ENCODE data around the gene NKIRAS2.
A peak's percentile ranks its signal among the peaks of the same experiment; 100 is the strongest.
"Not testable (repeated sequence)": the region's sequence is repeated elsewhere in the genome, so short reads cannot be mapped to it uniquely, and the experiment has no call there.

NKIRAS2 gene

GRCh38 chr17:42009170-42009569 lies 10.7 kb upstream of the NKIRAS2 start:
- Histone ChIP-seq H3K4me3 (no peak overlapping the region), H3K27ac (no peak overlapping the region), H3K9me3 (no peaks in the 10 kb centered on the region), H3K4me1 (peaks cover 0 to 67% (median 20%) of the 10 kb centered on the region in 4 donors), H3K27me3 (no peaks in the 10 kb centered on the region), H3K36me3 (peaks cover 0 to 4% (median 0%) of the 10 kb centered on the region in 3 donors)
- no peak for DNase-seq
- intact Hi-C loops (cut with DNase I; ENCODE audit: low total_unique reads): no loop called here
- no peak for TF ChIP-seq CTCF (IDR thresholded peaks at IDR 0.05)

GRCh38 chr17:42010266-42010680 lies 9.6 kb upstream of the NKIRAS2 start:
- intact Hi-C loops (cut with DNase I; ENCODE audit: low total_unique reads); H3K36me3 ChIP-seq; H3K27me3 ChIP-seq; H3K9me3 ChIP-seq; H3K27ac ChIP-seq; H3K4me3 ChIP-seq: not testable (repeated sequence)
- peaks cover 0 to 74% (median 27%) of the 10 kb centered on the region in 4 donors for H3K4me1 ChIP-seq
- DNase-seq: peak in 1 of 2 donors; percentile 33

- intact Hi-C loops (cut with DNase I; ENCODE audit: low total_unique reads): no loop called here
- no peak overlapping the region for H3K27ac ChIP-seq
Measured at GRCh38 chr17:42010898-42011516, 8.9 kb upstream of the NKIRAS2 start.

GRCh38 chr17:42012363-42012762 lies 7.5 kb upstream of the NKIRAS2 start:
- intact Hi-C loops (cut with DNase I; ENCODE audit: low total_unique reads); H3K4me3 ChIP-seq; DNase-seq; H3K9me3 ChIP-seq; H3K27ac ChIP-seq; H3K36me3 ChIP-seq; H3K27me3 ChIP-seq: not testable (repeated sequence)
- peaks cover 0 to 81% (median 38%) of the 10 kb centered on the region in 4 donors for H3K4me1 ChIP-seq

More at GRCh38 chr17:42010898-42011516, 8.9 kb upstream of the NKIRAS2 start:
- no peak for DNase-seq
- Histone ChIP-seq H3K9me3 (no peaks in the 10 kb centered on the region), H3K36me3 (peaks cover 0 to 4% (median 0%) of the 10 kb centered on the region in 3 donors), H3K4me3 (no peak overlapping the region), H3K27me3 (no peaks in the 10 kb centered on the region), H3K4me1 (peaks cover 0 to 81% (median 35%) of the 10 kb centered on the region in 4 donors)
- TF ChIP-seq CTCF (IDR thresholded peaks at IDR 0.05): no peak

- intact Hi-C loops (cut with DNase I; ENCODE audit: low total_unique reads); H3K36me3 ChIP-seq; H3K27me3 ChIP-seq; DNase-seq; H3K4me3 ChIP-seq; H3K9me3 ChIP-seq; H3K27ac ChIP-seq: not testable (repeated sequence)
- H3K4me1 ChIP-seq: peaks cover 0 to 85% (median 45%) of the 10 kb centered on the region in 4 donors
Measured at GRCh38 chr17:42013740-42014139, 6.2 kb upstream of the NKIRAS2 start.

- H3K4me3 ChIP-seq: peak overlapping the region; percentile 83 to 87
- H3K9me3 ChIP-seq: no peaks in the 10 kb centered on the region
- intact Hi-C loops (cut with DNase I; ENCODE audit: low total_unique reads): no loop called here
- H3K27me3 ChIP-seq: no peaks in the 10 kb centered on the region
- peaks cover 0 to 69% (median 56%) of the 10 kb centered on the region in 4 donors for H3K4me1 ChIP-seq
- no peak for DNase-seq
- no peak for TF ChIP-seq CTCF (IDR thresholded peaks at IDR 0.05)
- H3K36me3 ChIP-seq: peaks cover 0 to under 1% (median 0%) of the 10 kb centered on the region in 3 donors
- peak overlapping the region; percentile 79 to 89 for H3K27ac ChIP-seq
Measured at GRCh38 chr17:42016411-42016831, 3.5 kb upstream of the NKIRAS2 start.

GRCh38 chr17:42016941-42017865 lies 2.7 kb upstream of the NKIRAS2 start, which contains the start of gene DNAJC7:
DNAJC7 (minus strand) TSS chr17:42017439; CDS start chr17:42017416, 23 bp downstream.
- Histone ChIP-seq H3K27ac (peak within 1 kb of the TSS; percentile 79 to 89), H3K9me3 (no peaks in the 10 kb centered on the region), H3K27me3 (no peaks in the 10 kb centered on the region), H3K4me1 (peaks cover 0 to 62% (median 55%) of the 10 kb centered on the region in 4 donors), H3K36me3 (peaks cover 2 to 9% (median 8%) of the 10 kb centered on the region in 3 donors), H3K4me3 (peak within 1 kb of the TSS; percentile 83 to 87)
- TF ChIP-seq CTCF (IDR thresholded peaks at IDR 0.05): no peak
- peak; percentile 91 to 94 for DNase-seq
- intact Hi-C loops (cut with DNase I; ENCODE audit: low total_unique reads): no loop called here
